ENCODE results near the gene NDFIP2. TPM values are rescaled to one million over a fixed set of nuclear protein-coding genes. Genes with fewer than 3 reads are reported as not detected.

NDFIP2 gene
- total RNA-seq, 1 experiment from 2014 or later: 49.6 TPM

DNA sequence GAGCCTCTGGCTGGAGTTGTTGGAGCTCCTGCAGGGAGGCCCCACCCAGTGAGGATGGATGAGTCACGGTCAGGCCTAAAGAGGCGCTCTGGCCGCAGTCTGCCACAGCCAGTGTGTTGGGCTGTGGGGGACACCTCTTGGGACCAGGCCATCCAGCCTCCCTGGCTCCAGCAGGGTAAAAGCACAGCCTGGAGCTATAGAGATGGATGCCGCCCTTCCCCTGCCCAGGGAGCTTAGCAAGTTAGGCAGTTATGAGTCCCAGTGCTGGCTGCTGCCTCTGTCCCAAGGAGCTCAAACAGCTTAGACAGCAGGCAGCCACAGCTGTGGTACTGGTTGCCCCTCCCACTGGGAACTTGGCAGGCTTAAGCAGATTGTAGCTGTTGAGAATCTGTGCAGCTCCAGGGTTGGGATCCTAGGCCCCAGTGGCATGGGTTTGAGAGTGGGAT, 100.9 kb downstream of the NDFIP2 start:
- ChIA-PET RAD21 (ENCODE audit: low non-redundant PET in 1 of 2, low total read pairs in 2 of 2, uncharacterized antibody in 2 of 2, unreplicated experiment in 2 of 2) (no interaction called here), POLR2A (no interaction called here), CTCF (interaction anchor here (1.3 kb wide), 1 partner anchor 40 kb away, joined by 3 read pairs; no protein-coding TSS in a partner anchor)
- TF ChIP-seq SP1 (IDR thresholded peaks at IDR 0.05; ENCODE audit: low read depth) (no peak), CEBPB (IDR thresholded peaks at IDR 0.05; ENCODE audit: low read depth) (no peak), TCF7L2 (IDR thresholded peaks at IDR 0.05; ENCODE audit: borderline replicate concordance, extremely low read depth, insufficient read depth, insufficient read length) (no peak), FOSL1 (IDR thresholded peaks at IDR 0.05; ENCODE audit: low read depth) (no peak), ZFX (IDR thresholded peaks at IDR 0.05) (0 out of 2 replicates have a peak, but pooled peaks have one; percentile 13)
- DNase-seq (ENCODE audit: low read depth, low spot score): peak; percentile 2
- peak; percentile 97 for ATAC-seq
- Histone ChIP-seq H3K9ac (ENCODE audit: low read length) (no peak overlapping the region; the same call in 1 of the 2 replicates), H3K36me3 (ENCODE audit: control insufficient read depth in 1 of 2, insufficient read depth in 2 of 2, low read length in 2 of 2) (no peaks in the 10 kb centered on the region), H3K9me3 (ENCODE audit: control insufficient read depth in 1 of 2, insufficient read depth in 1 of 2, low read depth in 1 of 2, low read length in 2 of 2) (no peaks in the 10 kb centered on the region), H3K27me3 (ENCODE audit: insufficient read depth, low read length) (no peaks in the 10 kb centered on the region), H3K9me2 (ENCODE audit: insufficient read depth) (no peaks in the 10 kb centered on the region), H4K20me1 (ENCODE audit: insufficient read depth) (no peaks in the 10 kb centered on the region), H3K79me2 (ENCODE audit: insufficient read depth, low read length) (no peaks in the 10 kb centered on the region), H3K4me1 (ENCODE audit: control insufficient read depth in 1 of 2, insufficient read depth in 2 of 2, low read length in 2 of 2) (peaks cover 4 to 10% of the 10 kb centered on the region in 2 experiments; a peak in 3 of 4 replicates), H3K4me2 (ENCODE audit: low read length) (peak overlapping the region; percentile 65), H3K4me3 (replicated peaks in 1 of 2; ENCODE audit: low read depth in 1 of 2, low read length in 2 of 2) (no peak overlapping the region), H2AFZ (ENCODE audit: low read depth, low read length, poor library complexity, severe bottlenecking) (no peak overlapping the region), H3K27ac (ENCODE audit: low read depth, low read length) (peak overlapping the region; percentile 27; the same call in 1 of the 2 replicates)
- BruUV-seq (replicated peaks): no TSS peak
- intact Hi-C loops (cut with micrococcal nuclease): no loop called here

DNA sequence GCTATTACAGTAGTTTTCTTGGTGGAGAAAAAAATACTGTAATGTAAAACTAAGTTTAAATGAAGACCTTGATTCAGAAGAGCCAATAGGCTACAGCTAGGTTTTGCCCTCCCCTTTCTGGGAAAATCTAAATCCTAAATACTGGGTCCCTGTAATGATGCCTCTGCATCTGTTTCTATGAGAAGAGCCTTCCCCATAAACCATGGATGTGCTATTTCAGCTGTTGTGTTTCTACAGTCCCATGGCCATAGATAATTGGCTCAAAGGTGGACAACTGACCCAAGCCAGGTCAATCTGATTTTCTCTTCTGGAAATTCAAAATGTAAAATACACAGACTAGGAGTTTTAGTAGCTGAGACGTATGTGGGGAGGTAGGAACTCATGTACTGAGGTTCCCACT, 101.9 kb downstream of the NDFIP2 start:
- Histone ChIP-seq H3K9me3 (ENCODE audit: control insufficient read depth in 1 of 2, insufficient read depth in 1 of 2, low read depth in 1 of 2, low read length in 2 of 2) (no peaks in the 10 kb centered on the region), H4K20me1 (ENCODE audit: insufficient read depth) (no peaks in the 10 kb centered on the region), H3K27ac (ENCODE audit: low read depth, low read length) (no peak overlapping the region), H3K9ac (ENCODE audit: low read length) (no peak overlapping the region), H3K9me2 (ENCODE audit: insufficient read depth) (no peaks in the 10 kb centered on the region), H2AFZ (ENCODE audit: low read depth, low read length, poor library complexity, severe bottlenecking) (no peak overlapping the region), H3K4me2 (ENCODE audit: low read length) (no peak overlapping the region), H3K79me2 (ENCODE audit: insufficient read depth, low read length) (no peaks in the 10 kb centered on the region), H3K4me3 (replicated peaks in 1 of 2; ENCODE audit: low read depth in 1 of 2, low read length in 2 of 2) (no peak overlapping the region), H3K4me1 (ENCODE audit: control insufficient read depth in 1 of 2, insufficient read depth in 2 of 2, low read length in 2 of 2) (peaks cover 4 to 10% of the 10 kb centered on the region in 2 experiments; a peak in 3 of 4 replicates), H3K36me3 (ENCODE audit: control insufficient read depth in 1 of 2, insufficient read depth in 2 of 2, low read length in 2 of 2) (no peaks in the 10 kb centered on the region), H3K27me3 (ENCODE audit: insufficient read depth, low read length) (no peaks in the 10 kb centered on the region)
- ATAC-seq (no peak), DNase-seq (ENCODE audit: low read depth, low spot score) (no peak)
- ChIA-PET CTCF (no interaction called here), RAD21 (ENCODE audit: low non-redundant PET in 1 of 2, low total read pairs in 2 of 2, uncharacterized antibody in 2 of 2, unreplicated experiment in 2 of 2) (no interaction called here), POLR2A (no interaction called here)
- intact Hi-C loops (cut with micrococcal nuclease): no loop called here
- BruUV-seq (replicated peaks): no TSS peak
- TF ChIP-seq TCF7L2 (IDR thresholded peaks at IDR 0.05; ENCODE audit: borderline replicate concordance, extremely low read depth, insufficient read depth, insufficient read length) (no peak), FOSL1 (IDR thresholded peaks at IDR 0.05; ENCODE audit: low read depth) (no peak), EZH2phosphoT487 (IDR thresholded peaks at IDR 0.05; ENCODE audit: borderline replicate concordance) (no peak), CEBPB (IDR thresholded peaks at IDR 0.05; ENCODE audit: low read depth) (no peak), CBX3 (IDR thresholded peaks at IDR 0.05; ENCODE audit: low read depth) (no peak), SIN3A (IDR thresholded peaks at IDR 0.05; ENCODE audit: low read depth) (no peak), RAD21 (IDR thresholded peaks at IDR 0.05; ENCODE audit: low read depth) (no peak)
- TF ChIP-seq, protein P1, sequence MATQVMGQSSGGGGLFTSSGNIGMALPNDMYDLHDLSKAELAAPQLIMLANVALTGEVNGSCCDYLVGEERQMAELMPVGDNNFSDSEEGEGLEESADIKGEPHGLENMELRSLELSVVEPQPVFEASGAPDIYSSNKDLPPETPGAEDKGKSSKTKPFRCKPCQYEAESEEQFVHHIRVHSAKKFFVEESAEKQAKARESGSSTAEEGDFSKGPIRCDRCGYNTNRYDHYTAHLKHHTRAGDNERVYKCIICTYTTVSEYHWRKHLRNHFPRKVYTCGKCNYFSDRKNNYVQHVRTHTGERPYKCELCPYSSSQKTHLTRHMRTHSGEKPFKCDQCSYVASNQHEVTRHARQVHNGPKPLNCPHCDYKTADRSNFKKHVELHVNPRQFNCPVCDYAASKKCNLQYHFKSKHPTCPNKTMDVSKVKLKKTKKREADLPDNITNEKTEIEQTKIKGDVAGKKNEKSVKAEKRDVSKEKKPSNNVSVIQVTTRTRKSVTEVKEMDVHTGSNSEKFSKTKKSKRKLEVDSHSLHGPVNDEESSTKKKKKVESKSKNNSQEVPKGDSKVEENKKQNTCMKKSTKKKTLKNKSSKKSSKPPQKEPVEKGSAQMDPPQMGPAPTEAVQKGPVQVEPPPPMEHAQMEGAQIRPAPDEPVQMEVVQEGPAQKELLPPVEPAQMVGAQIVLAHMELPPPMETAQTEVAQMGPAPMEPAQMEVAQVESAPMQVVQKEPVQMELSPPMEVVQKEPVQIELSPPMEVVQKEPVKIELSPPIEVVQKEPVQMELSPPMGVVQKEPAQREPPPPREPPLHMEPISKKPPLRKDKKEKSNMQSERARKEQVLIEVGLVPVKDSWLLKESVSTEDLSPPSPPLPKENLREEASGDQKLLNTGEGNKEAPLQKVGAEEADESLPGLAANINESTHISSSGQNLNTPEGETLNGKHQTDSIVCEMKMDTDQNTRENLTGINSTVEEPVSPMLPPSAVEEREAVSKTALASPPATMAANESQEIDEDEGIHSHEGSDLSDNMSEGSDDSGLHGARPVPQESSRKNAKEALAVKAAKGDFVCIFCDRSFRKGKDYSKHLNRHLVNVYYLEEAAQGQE (IDR thresholded peaks at IDR 0.05; ENCODE audit: low read depth): no peak
- TF ChIP-seq, protein P2, sequence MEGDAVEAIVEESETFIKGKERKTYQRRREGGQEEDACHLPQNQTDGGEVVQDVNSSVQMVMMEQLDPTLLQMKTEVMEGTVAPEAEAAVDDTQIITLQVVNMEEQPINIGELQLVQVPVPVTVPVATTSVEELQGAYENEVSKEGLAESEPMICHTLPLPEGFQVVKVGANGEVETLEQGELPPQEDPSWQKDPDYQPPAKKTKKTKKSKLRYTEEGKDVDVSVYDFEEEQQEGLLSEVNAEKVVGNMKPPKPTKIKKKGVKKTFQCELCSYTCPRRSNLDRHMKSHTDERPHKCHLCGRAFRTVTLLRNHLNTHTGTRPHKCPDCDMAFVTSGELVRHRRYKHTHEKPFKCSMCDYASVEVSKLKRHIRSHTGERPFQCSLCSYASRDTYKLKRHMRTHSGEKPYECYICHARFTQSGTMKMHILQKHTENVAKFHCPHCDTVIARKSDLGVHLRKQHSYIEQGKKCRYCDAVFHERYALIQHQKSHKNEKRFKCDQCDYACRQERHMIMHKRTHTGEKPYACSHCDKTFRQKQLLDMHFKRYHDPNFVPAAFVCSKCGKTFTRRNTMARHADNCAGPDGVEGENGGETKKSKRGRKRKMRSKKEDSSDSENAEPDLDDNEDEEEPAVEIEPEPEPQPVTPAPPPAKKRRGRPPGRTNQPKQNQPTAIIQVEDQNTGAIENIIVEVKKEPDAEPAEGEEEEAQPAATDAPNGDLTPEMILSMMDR (IDR thresholded peaks at IDR 0.05 in 2 of 3, conservative IDR thresholded peaks at IDR 0.05 in 1 of 3; ENCODE audit: borderline replicate concordance in 1 of 3, insufficient read depth in 1 of 3, low read depth in 2 of 3, low read length in 2 of 3): no peak
- TF ChIP-seq, protein P3, sequence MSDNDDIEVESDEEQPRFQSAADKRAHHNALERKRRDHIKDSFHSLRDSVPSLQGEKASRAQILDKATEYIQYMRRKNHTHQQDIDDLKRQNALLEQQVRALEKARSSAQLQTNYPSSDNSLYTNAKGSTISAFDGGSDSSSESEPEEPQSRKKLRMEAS (IDR thresholded peaks at IDR 0.05): no peak

Measured in HCT116 (cell line).